Endodermal cell (in vitro differentiated cells): ENCODE data around the gene MAS1. TPM values are rescaled to one million over a fixed set of nuclear protein-coding genes. Genes with fewer than 3 reads are reported as not detected.

ENCODE experiments used
- DNase-seq: peaks from one replicate; pipeline ENCODE4 v3.0.0-alpha.2; 2017
- H3K27ac ChIP-seq: 2 replicates; pipeline ENCODE4 v1.5.1; 2013; ENCODE audit warnings: mild to moderate bottlenecking, low read depth, low read length, moderate library complexity
- H3K27me3 ChIP-seq: 2 replicates; pipeline ENCODE4 v1.6.1; 2013; ENCODE audit warnings: mild to moderate bottlenecking, low read length, moderate library complexity; ENCODE audit not compliant: insufficient read depth, control insufficient read depth, poor library complexity, severe bottlenecking
- H3K36me3 ChIP-seq: 2 replicates; pipeline ENCODE4 v1.7.0; 2013; ENCODE audit warnings: mild to moderate bottlenecking, low read length, moderate library complexity; ENCODE audit not compliant: control insufficient read depth, insufficient read depth
- H3K4me1 ChIP-seq: one replicate; pipeline ENCODE4 v1.7.0; 2013; ENCODE audit warnings: low read length; ENCODE audit not compliant: control insufficient read depth, insufficient read depth
- H3K4me3 ChIP-seq: 2 replicates; pipeline ENCODE4 v1.5.1; 2013; ENCODE audit warnings: mild to moderate bottlenecking, low read length, moderate library complexity
- H3K9ac ChIP-seq: 2 replicates; pipeline ENCODE4 v1.6.1; 2013; ENCODE audit warnings: mild to moderate bottlenecking, low read length, moderate library complexity; ENCODE audit not compliant: poor library complexity, severe bottlenecking; ENCODE audit errors: extremely low read depth
- H3K9me3 ChIP-seq: 2 replicates; pipeline ENCODE4 v1.6.1; 2013; ENCODE audit warnings: mild to moderate bottlenecking, low read length, moderate library complexity; ENCODE audit not compliant: control insufficient read depth
- H3K27ac Mint-ChIP-seq: 2 replicates; pipeline ENCODE4 v1.8.0; 2020; ENCODE audit warnings: mixed read lengths
- H3K27me3 Mint-ChIP-seq: 2 replicates; pipeline ENCODE4 v1.8.0; 2021; ENCODE audit warnings: mild to moderate bottlenecking, mixed read lengths; ENCODE audit not compliant: insufficient read depth
- H3K36me3 Mint-ChIP-seq: 2 replicates; pipeline ENCODE4 v1.8.0; 2020; ENCODE audit warnings: low read depth, mixed read lengths
- H3K4me1 Mint-ChIP-seq: 2 replicates; pipeline ENCODE4 v1.8.0; 2020; ENCODE audit warnings: mixed read lengths
- H3K4me3 Mint-ChIP-seq: 2 replicates; pipeline ENCODE4 v1.8.0; 2020; ENCODE audit warnings: mild to moderate bottlenecking, moderate library complexity, mixed read lengths
- H3K9me3 Mint-ChIP-seq: 2 replicates; pipeline ENCODE4 v1.8.0; 2020; ENCODE audit warnings: mild to moderate bottlenecking, mixed read lengths
- CTCF ChIP-seq: fragments of 200-600 bp; sonication (generic); conservative IDR thresholded peaks from 2 replicates; pipeline ENCODE4 v1.5.0; 2021; ENCODE audit warnings: antibody characterized with exemption, mild to moderate bottlenecking
- WGBS, 2 experiments: methylation state at CpG; one replicate each; pipeline versions ENCODE4 v1.1.5 to v1.1.7; 2013; ENCODE audit warnings: missing lambda C conversion rate in 2 of 2, mixed read lengths in 1 of 2; ENCODE audit not compliant: insufficient coverage in 1 of 2, insufficient read length in 1 of 2; 5-methylcytosine and 5-hydroxymethylcytosine counted together
- total RNA-seq, 2 donors: library from RNA; stranded (reverse); fragmentation: NEBNext Ultra II Directional in 1 of 2; extraction: Animal tissue kit (Norgen Biotek cat#: 25700) in 1 of 2; gene quantifications; 2 replicates in 1 of 2; 3 replicates in 1 of 2; pipeline ENCODE4 v1.2.1, GENCODE V29; 2021

MAS1 gene
- total RNA-seq, 2 donors from 2014 or later: not detected

- H3K4me3 ChIP-seq: no peak overlapping the region
- no peaks in the 10 kb centered on the region for H3K27me3 ChIP-seq
- no peaks in the 10 kb centered on the region for H3K4me1 ChIP-seq
- H3K27me3 Mint-ChIP-seq: no peaks in the 10 kb centered on the region
- no peaks in the 10 kb centered on the region for H3K36me3 ChIP-seq
- no peak overlapping the region for H3K27ac Mint-ChIP-seq
- no peak overlapping the region for H3K4me3 Mint-ChIP-seq
- 75 to 81% methylated on average over 4 to 5 of the region's 6 CpGs for WGBS, 2 experiments
- peak; percentile 61 for TF ChIP-seq CTCF
- no peaks in the 10 kb centered on the region for H3K36me3 Mint-ChIP-seq
- no peak for DNase-seq
- peaks cover 2% of the 10 kb centered on the region for H3K4me1 Mint-ChIP-seq
- H3K9ac ChIP-seq: no peak overlapping the region
- H3K27ac ChIP-seq: no peak overlapping the region
- peaks cover 25% of the 10 kb centered on the region for H3K9me3 Mint-ChIP-seq
- peaks cover 16% of the 10 kb centered on the region for H3K9me3 ChIP-seq
Measured at GRCh38 chr6:159852877-159853276, 37.9 kb upstream of the MAS1 start.

GRCh38 chr6:159853754-159854153 is 37.0 kb upstream of the MAS1 start:
- H3K27me3 ChIP-seq: no peaks in the 10 kb centered on the region
- peaks cover 16% of the 10 kb centered on the region for H3K9me3 Mint-ChIP-seq
- no peaks in the 10 kb centered on the region for H3K27me3 Mint-ChIP-seq
- H3K4me3 ChIP-seq: no peak overlapping the region
- H3K9me3 ChIP-seq: peaks cover 11% of the 10 kb centered on the region
- TF ChIP-seq CTCF: no peak
- H3K4me1 ChIP-seq: no peaks in the 10 kb centered on the region
- no peak overlapping the region for H3K27ac Mint-ChIP-seq
- no peak overlapping the region for H3K4me3 Mint-ChIP-seq
- H3K9ac ChIP-seq: no peak overlapping the region
- H3K36me3 Mint-ChIP-seq: no peaks in the 10 kb centered on the region
- no peaks in the 10 kb centered on the region for H3K36me3 ChIP-seq
- H3K4me1 Mint-ChIP-seq: peaks cover 2% of the 10 kb centered on the region
- H3K27ac ChIP-seq: no peak overlapping the region
- DNase-seq: no peak

- H3K9me3 ChIP-seq: peaks cover 3% of the 10 kb centered on the region
- 90 to 91% methylated on average over 2 to 3 of the region's 3 CpGs for WGBS, 2 experiments
Measured at GRCh38 chr6:159854959-159855358, 35.8 kb upstream of the MAS1 start.

More at GRCh38 chr6:159854959-159855358, 35.8 kb upstream of the MAS1 start:
- Histone ChIP-seq H3K4me1 (no peaks in the 10 kb centered on the region), H3K9ac (no peak overlapping the region), H3K36me3 (no peaks in the 10 kb centered on the region), H3K27me3 (no peaks in the 10 kb centered on the region), H3K4me3 (no peak overlapping the region), H3K27ac (no peak overlapping the region)
- H3K27me3 Mint-ChIP-seq: no peaks in the 10 kb centered on the region
- no peaks in the 10 kb centered on the region for H3K36me3 Mint-ChIP-seq
- no peak for DNase-seq
- no peak for TF ChIP-seq CTCF
- peaks cover 4% of the 10 kb centered on the region for H3K9me3 Mint-ChIP-seq
- H3K4me1 Mint-ChIP-seq: peaks cover 2% of the 10 kb centered on the region
- no peak overlapping the region for H3K27ac Mint-ChIP-seq
- no peak overlapping the region for H3K4me3 Mint-ChIP-seq
